ENCODE measurements around the gene TOMM7.

Gene TOMM7

DNA sequence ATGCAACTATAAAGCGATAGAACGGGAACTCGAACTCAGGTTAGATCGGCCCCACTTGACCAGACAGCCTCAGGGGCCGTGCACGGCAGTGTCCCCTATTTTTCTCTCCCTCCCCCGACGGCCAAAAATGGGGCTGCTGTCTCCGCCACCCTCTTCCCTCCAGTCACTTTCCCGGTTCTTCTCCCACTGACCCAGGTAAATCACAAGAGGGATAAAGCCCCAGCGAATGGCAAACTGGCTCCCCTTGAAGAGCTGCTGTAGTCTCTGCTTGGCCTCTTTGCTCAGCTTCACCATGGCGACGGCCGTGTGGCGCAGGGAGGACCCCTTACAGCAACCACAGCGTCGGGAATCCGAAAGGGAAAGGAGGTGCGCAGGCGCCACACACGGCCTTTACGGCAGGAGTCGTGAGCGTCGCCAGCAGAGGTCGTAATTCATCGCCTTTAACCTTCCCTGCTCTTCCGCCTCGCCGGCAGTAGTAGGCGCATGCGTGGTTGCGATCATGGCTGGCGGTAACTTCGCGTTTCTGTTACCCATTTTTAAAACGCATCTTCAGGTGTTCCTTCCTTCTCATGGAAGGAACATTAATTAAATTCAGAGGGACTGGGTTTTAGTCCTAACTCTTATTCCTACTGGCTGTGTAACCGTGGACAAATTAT lies at the start of gene TOMM7:
TOMM7 (minus strand) TSS at position 364 of the 656 bp plus-strand sequence; CDS start at position 294, 70 bp downstream.
- DNase-seq, result peak; percentile 98

DNA sequence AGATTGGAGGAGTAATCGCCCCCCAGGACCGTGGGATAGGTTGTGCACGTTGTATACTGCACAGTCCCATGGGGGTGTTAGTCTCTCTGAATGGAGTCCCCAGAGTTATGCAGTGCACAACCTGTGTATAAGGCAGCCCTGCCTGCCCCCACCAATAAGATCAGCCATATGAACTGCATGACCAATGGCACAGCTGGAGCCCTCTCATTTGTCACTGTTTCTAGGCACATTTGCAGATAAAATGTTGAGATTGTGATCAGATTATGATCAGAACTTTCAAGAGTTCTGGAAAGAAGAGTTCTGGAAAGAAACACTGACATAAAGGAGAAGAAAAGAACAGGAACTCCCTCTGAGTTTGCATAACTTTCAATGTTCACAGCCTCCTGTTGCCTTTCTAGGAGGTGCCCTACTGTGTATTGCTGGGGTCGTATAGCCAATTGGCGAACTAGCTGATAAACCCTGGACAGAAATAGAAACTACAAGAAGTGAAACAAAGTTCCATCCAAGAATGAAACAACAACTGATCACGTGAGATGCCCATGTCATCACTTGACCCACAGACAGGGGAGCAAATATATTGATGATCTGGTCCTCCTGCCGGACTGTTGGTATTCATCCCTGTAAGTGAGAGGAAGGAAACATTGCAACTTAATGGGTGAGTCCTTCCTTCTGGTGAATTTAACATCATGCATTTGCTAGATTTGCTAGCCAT lies 49.6 kb upstream of the TOMM7 start:
- peak; percentile 43 for DNase-seq

DNA sequence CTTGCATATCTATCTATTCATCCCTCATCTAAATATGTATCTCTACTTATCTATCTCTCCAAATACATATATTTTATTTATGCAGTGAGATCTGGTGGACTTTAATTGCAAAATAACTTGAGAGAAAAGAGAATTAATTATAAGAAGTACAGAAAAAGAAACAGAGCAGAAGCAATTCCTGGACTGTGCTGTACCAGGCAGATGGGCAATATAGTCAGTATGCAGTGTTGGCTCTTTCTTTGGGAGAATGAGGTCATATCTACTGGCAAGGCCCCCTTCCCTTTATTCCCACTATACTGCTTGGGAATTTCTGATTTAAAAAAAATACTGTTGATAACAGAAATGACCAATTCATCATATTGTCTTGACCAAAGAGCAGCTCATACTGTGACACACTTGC lies 49.0 kb upstream of the TOMM7 start:
- DNase-seq, result no peak

DNA sequence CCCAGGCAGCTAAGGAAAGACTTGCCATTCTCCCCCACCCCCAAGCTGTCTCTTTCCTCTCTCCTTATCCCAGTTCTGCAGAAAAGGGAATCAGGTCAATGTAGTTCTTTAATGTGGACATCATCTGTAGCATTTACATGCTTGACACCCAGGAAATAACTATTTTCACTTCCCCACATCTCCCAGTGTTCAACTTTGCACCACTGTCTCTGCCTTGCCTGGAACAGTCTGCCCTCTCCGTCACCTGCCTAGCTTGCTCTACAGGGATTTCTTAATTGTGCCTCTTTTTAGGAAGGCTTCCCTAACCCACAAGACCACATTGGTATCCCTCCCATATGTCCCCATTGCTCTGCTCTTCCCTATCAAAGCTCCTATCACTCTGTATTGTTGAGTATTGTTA lies 45.9 kb upstream of the TOMM7 start:
- peak; percentile 30 for DNase-seq

DNA sequence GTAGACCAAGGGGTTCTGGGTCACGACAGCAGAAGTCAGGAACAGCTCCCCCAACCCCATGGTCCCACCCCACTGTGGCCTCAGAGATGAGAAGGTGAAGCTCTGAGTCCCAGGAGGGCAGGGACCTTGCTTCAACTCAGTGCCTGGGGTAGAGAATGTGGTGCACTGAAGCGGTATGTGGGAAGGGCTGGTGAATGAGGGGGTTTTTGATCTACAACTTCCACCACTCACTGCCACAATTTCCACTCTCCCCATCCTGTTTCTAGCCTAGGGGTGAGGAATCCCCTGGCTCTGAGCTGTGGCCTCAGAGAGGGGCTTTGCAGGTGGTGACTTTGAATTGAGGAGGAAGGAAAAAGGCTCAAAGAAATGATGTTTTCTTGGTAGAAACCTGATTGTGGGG lies 44.9 kb upstream of the TOMM7 start:
- DNase-seq, result no peak

DNA sequence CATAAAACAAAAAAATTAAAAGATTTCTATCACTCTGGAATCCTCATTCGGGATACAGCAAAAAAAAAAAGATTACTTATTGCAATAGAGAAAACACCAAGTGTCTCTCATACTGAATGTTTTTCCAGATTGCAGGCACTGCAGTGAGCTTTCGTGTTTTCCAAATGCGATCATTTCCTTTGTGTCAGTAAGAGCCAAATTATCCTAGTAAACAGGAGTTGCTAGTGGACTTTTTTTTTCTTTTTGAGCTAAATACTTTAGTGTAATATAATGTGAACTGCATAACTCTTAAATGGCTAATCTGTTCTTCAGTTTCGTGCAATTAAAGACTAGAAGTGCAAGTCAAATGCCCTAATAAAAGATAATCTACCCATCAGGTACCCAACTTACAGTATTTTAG lies 44.4 kb upstream of the TOMM7 start:
- DNase-seq, result no peak

DNA sequence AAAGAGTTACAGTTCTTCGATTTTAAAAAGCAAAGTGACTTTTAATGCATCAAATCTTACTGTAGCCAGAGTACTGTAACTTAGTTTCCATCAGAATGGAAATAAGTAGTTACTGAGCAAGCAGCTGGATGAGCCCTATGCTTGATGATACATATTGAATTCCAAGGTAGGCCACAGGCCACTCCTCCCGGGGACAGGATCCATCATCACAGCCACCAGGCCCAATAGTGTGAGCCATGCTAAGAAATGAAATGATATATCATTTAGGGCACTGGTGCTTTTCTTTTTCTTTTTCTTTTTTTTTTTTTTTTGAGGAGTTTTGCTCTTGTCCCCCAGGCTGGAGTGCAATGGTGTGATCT lies 42.9 kb upstream of the TOMM7 start:
- no peak for DNase-seq

DNA sequence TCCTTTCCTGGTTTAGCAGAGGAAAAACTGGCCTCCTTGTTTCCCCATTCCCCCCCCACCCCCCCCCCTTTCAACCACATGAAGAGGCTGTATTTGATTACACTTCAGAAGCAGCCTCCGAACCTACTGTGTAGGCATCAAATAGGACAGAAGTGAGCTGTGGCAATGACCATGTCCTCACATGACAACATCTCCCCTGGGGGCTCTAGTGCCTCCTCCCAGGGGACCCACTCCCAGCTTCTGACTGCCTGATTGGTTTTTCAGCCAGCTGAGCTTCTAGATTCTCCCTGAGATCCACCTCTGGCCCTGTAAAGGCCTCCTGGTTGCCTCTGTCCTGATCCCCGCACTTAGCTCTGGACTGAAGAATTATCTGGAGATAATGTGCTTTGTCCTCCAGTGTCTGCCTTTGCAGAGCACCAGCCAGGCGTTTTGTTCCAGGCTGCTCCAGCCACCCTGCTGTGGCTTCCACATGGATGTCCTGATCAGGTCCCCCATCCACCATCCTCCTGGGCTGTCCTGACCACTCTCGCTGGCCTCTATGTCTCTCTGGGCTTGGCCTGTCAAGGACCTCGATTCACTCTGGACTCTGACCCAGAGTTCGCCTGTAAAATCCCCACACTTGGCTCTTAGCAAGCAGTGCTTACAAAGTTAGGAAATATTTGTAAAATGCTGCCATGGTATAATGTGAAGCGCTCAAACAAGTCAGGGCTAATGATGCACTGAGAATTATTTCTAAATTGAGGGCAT lies 42.4 kb upstream of the TOMM7 start:
- no peak for DNase-seq

DNA sequence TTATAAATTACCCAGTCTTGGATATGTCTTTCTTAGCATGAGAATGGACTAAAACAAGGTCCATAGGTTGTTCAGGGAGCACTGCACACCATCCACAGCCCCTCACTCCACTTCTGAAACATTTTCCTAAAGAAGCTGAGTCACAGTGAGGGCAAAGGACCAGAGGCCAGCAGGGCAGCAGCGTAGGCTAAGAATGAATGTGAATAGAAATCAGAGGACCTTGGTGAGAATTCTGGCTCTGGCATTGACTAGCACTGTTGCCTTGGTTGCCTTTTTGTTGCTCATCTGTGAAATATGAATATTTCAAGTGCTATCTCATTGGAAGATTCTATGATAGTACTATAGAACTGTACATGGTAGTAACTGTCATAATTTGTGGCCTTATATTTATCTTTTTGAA lies 41.7 kb upstream of the TOMM7 start:
- DNase-seq, result no peak

DNA sequence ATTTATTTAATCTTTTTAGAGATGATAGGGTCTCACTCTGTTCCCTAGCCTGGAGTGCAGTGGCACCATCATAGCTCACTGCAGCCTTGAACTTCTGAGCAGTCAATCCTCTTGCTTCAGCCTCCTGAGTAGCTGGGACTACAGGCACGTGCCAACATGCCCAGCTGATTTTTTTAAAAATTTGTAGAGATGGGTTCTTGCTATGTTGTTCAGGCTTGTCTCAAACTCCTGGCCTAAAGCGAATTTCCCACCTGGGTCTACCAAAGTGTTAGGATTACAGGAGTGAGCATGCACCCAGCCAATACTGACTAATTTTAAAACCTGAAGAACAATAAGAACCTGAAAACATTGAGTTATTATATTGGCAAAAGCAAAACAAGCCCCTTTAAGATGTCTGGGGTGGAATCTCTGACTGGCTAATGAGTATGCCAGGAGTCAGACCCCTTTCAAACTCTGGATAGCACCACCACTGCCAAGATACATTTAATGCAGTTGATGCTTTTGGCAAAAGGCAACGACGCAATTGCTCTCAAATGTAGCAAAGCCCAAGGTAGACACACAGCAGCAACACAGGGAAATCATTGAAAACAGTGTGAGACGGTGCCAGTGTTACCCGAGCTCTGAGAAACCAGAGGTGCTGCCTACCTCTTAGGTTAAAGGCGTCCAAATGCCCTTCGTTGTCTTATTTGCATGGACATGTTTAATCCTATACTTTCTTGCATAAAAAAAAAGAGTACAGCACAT lies 40.7 kb upstream of the TOMM7 start:
- DNase-seq, result no peak

DNA sequence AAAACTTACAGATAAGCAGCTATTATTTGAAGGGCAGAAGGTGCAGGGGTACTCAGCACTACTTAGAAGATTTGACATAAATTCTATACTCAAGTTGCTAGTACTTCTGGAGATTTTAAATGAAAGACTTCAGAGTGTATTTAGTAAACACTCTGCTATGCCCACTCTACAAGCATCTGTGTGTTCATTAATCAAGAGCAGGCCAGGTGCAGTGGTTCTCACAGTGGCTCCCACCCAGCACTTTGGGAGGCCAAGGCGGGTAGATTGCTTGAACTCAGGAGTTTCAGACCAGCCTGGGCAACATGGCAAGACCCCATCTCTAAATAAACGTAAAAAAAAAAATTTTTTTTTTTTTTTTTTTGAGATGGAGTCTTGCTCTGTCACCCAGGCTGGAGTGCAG lies 38.9 kb upstream of the TOMM7 start:
- no peak for DNase-seq

DNA sequence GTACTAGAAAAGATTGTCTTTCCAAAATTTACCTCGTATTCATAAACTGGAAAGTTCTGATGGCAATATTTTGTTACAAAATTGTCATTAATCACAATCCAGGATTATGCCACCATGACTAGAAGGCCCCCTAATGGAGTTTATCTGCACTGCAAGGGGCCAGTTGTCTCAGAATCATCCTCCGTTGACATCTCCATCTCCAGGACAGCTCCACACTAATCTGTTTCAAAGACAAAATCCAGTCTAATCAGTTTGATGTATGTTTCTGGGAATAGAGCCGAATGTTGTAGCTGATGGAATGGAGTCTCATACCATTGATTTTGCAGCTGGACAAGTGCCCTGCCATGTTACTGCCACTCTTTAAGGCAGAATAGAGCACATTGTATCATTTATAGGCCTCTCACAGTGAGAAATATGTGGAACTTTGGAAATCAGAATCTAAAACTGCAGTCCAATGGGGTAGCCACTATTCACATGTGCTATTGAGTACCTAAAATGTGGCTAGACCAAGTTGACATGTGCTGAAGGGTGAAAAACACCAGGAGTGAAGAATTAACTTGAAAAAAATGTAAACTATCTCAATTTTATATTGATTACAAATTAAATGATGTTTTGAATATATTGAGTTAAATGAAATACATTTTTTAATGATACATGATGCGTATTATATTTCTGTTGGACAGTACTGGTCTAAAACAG lies 38.3 kb upstream of the TOMM7 start:
- no peak for DNase-seq

DNA sequence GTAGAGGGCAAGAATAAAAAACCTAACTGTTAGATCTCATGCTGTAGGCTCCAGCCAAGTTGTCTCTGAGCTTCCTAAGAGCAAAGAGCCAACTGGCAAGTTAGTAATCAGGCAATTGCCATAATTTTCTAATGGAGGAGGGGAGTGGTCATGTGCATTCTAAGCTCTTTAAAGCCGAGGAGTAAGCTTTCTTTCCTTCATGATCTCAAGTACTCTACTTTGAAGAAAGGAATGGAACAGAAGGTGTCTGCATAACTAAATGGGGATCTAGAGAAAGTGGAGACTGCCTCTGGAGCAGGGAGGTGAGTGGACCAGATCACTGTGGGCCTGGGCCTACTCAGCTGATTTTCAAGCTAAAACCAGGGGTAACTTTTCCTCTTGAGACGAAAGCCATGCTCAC lies 37.7 kb upstream of the TOMM7 start:
- no peak for DNase-seq

DNA sequence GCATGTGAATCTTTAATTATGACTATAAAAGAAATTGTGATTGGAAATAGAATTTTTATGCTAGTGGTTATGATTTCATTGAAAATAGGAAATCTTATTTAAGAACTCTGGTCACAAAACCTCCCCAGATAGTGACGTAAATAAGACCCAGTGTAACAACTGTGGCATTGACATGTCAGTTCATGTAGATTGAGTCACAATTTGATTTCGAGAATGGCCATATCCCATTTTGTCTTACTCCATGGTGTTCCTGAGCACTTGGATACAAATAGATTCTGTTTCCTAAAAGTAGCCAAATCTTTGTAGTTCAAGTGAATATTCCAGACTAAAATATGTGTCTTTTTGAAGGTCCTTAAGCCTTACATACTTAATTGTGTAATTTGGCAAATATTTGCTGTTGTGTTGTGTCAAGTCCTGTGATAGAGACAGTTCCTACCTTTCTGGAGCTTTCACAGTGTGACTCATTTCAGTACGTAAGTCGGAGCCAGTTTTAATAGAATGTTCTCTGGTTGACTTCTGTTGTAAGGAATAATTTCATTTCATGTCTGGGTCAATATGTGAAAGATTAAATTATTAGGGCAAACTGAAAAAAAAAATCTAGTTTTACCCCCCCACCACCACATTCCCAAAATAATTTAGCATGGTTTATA lies 37.1 kb upstream of the TOMM7 start:
- DNase-seq, result no peak

DNA sequence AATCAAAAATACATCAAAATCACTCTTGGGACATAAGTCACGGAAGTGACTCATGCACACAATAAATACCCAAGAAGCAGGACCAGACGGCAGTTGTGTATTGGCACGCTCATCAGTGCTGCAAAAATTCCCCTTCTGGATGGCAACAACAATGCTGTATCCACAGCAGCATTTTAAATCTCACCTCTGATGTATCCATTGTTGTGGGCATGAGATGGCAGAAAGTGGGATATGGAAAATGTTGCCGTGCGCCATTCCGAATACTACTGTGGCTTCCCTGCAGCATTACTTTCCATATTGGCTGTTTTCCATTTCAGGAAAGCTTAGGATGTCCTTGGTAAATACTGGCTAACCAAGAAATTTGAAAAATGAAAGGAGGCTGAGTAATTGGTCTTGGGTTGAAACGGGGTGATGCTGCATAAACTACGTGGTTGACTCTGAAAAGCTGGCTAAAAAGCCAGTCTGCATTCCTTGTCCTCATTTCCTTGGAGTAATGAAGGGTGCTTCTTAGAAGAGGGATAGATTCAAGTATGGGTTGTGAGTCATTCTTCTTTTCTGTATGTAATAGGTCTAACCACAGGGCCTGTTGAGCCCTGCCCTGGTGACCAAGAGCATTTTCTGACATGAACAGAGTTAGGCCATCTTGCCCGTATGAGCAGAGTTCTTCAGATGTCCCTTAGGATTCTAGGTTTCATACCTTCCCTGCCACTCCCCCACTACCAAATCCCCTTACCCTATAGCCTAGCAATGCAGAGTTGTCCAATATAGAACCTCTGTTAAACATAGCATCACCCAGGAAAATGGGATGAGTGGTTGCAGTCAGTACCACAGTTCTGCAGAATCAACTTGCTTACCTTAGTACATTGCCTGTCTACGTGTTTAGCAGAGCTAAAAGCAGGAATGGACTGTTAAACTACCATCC lies 36.3 kb upstream of the TOMM7 start:
- DNase-seq, result peak; percentile 48

DNA sequence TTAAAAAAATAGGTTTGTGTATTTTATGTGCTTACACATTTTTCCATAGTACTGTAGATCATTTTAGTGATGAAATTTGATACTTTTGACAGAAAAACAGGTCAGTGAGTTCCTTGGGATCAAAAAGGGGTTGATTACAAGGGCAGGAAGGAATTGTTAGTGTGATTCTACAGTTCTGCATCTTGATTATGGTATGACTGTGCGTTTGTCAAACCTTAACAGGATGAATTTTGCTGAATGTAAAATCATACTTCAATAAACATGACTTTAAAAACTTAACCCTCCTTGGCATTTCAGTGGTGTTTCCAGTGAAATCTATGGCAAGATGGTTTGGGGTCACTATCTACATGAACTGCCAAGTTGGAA lies 35.6 kb upstream of the TOMM7 start:
- no peak for DNase-seq

DNA sequence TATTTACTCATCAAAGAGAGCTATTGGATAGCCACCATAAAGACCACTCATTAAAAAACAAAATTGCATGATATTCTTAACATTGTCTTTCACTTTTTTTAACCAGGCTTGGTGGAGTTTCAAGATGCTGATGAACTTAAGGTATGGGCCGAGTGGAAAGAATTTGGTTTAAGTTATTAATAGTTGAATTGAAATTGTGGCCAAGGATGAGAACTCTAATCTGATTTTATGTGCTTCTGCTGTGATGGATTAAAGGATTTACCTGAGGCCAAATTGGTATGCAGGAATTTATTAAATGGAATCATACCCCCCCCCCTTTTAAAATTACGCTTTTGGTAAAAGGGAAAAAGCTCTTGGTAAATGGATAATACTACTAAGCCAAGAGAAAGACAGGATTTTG lies 33.8 kb upstream of the TOMM7 start:
- DNase-seq, result no peak

DNA sequence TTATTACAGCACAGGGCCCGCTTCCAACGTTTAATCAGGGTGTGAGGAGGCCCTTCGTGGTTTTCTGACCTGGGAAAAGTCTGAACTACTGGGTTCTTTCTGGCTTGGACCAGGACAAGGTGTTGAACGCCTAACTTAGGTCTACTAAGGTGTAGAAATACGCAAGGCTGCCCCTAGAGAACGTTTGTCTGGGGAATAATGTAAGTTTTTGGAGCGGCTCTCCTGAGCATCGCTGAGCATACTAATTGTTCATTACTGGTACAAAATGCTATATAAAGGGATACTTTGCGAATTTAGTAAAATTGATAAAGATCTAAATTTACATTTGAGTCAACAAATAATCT lies 32.4 kb upstream of the TOMM7 start:
- DNase-seq, result no peak

DNA sequence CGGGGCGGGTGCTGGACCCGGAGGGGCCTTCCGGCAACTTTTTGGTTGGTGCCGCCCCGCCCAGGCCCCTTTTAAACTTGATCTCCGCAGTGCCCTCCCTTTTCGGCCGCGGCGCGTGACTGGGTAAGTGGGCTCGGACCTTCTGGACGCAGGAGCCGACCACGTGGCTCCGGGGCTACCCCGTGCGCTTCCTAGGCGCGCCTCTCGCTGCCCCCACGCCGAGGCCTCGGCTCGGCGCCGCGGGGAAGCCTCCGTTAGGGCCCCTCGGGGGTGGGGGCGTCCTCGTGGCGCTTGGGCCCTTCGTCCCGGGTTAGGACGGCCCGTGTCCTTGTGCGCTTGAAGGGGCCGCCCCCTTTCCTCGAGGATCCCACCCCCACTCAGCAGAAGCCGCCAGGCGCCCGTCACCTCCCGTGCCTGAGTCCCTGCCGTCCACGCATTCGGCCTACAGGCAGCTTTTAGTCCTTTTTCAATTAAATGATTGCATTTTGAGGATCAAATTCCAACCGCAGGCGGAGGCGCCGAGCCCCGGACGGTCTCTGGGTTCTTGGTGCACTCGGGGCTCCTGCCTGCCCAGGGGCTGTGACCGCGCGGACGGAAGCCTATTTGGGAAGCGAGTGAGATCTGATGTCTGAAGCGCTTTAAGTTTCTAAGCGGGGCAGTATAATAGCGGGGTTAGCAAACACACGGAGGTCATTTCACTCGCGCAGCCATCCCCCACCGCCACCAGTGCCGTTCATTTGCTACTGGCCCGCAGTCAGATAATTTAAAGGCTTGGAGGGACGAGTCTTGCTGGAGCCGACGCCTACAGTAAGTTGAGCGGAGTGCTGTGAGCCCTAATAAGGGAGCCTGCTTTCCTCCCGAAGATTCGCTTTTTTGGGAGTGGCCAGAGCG lies 31.8 kb upstream of the TOMM7 start:
- DNase-seq, result peak; percentile 91

DNA sequence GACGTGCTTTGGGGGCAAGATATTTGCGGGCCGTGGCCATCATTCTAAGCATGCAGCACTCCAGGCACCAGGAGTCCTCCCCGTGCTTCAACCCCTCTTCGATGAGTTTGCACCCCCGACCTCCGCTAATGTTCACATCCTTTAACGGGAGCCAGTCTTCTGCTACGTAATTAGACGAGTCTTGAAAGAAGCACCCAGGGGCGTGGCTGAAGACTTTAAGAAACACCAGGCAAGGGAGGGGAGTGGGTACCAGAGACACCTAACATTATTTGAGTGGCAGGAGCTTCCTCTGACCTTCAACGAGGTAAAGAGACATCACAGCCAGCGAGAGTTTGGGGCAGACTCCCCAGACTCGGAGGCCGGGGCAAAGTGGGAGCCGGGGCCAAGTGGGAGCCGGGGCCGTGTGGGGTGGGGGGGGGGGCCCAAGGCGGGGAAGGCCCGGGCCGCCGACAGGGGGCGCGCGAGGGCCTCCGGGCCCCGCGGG lies 31.1 kb upstream of the TOMM7 start:
- DNase-seq, result peak; percentile 26
